ENCODE results near the gene PCDHB2. TPM values are rescaled to one million over a fixed set of nuclear protein-coding genes. Genes with fewer than 3 reads are reported as not detected.
"Not testable (repeated sequence)": the region's sequence is repeated elsewhere in the genome, so short reads cannot be mapped to it uniquely, and the experiment has no call there.

The PCDHB2 gene
- total and polyA plus RNA-seq, 2 of the 4 experiments (the other 2 are of a cell fraction) = 0.36 to 0.46 TPM

GRCh38 chr5:141102070-141102469, 7.7 kb downstream of the PCDHB2 start:
- intact Hi-C loops (cut with micrococcal nuclease) = not testable (repeated sequence)
- WGBS, 2 experiments (ENCODE audit: extremely low coverage in 2 of 2, insufficient read length in 1 of 2) = no CpG with 5 or more reads among the region's 39 CpGs

GRCh38 chr5:141102471-141102870, 8.1 kb downstream of the PCDHB2 start:
- H3K56ac ChIP-seq (ENCODE audit: extremely low read depth, insufficient read depth, low read length); H2BK120ac ChIP-seq (ENCODE audit: low read depth, low read length); H2AK5ac ChIP-seq (ENCODE audit: low read depth, low read length); POLR2A ChIA-PET (ENCODE audit: unreplicated experiment); H3K4ac ChIP-seq (ENCODE audit: low read depth, low read length); H3K27me3 ChIP-seq (ENCODE audit: control insufficient read depth, insufficient read depth, low read length); H4K8ac ChIP-seq (ENCODE audit: low read depth in 2 of 2, low read length in 2 of 2); H3K4me3 ChIP-seq (ENCODE audit: insufficient read depth, low read depth, low read length); H3K9me1 ChIP-seq (ENCODE audit: insufficient read depth, low read length); H3K27ac ChIP-seq (ENCODE audit: insufficient read depth, low read length); H3K36me3 ChIP-seq (ENCODE audit: control insufficient read depth, insufficient read depth, low read length); BruUV-seq (replicated peaks); dilution Hi-C loops (cut with HindIII; ENCODE audit: low sequenced_read_pairs, unreplicated experiment); in situ Hi-C loops (cut with MboI; ENCODE audit: low sequenced_read_pairs); ATAC-seq (ENCODE audit: low read depth); H3K4me1 ChIP-seq (ENCODE audit: control insufficient read depth, insufficient read depth, low read length); H3K23ac ChIP-seq (ENCODE audit: low read depth, low read length); H3K18ac ChIP-seq (ENCODE audit: low read depth, low read length); H4K5ac ChIP-seq (ENCODE audit: low read depth, low read length); H2BK20ac ChIP-seq (ENCODE audit: low read depth, low read length); H4K91ac ChIP-seq (ENCODE audit: insufficient read depth, low read depth, low read length); H3K14ac ChIP-seq (replicated peaks; ENCODE audit: low read depth, low read length); H2BK15ac ChIP-seq (ENCODE audit: low read depth, low read length); H2BK5ac ChIP-seq (ENCODE audit: low read depth, low read length, poor library complexity, severe bottlenecking); CTCF ChIA-PET; H4K20me1 ChIP-seq (ENCODE audit: insufficient read depth, low read length); H3K4me2 ChIP-seq (ENCODE audit: low read depth, low read length); intact Hi-C loops (cut with micrococcal nuclease); DNase-seq; H3K9ac ChIP-seq (ENCODE audit: low read depth, low read length); H3K79me1 ChIP-seq (ENCODE audit: low read depth in 1 of 2, low read length in 2 of 2); H2AFZ ChIP-seq (replicated peaks; ENCODE audit: low read length, poor library complexity); H2AK9ac ChIP-seq (replicated peaks; ENCODE audit: low read depth, low read length, poor library complexity): not testable (repeated sequence)
- no CpG with 5 or more reads among the region's 38 CpGs for WGBS, 2 experiments (ENCODE audit: extremely low coverage in 2 of 2, insufficient read length in 1 of 2)
- peaks cover 14% of the 10 kb centered on the region; the same call in 1 of the 2 replicates for H3K9me3 ChIP-seq (ENCODE audit: control insufficient read depth, insufficient read depth, low read length)

More at GRCh38 chr5:141102070-141102469, 7.7 kb downstream of the PCDHB2 start:
- H2BK5ac ChIP-seq (ENCODE audit: low read depth, low read length, poor library complexity, severe bottlenecking); POLR2A ChIA-PET (ENCODE audit: unreplicated experiment); in situ Hi-C loops (cut with MboI; ENCODE audit: low sequenced_read_pairs); CTCF ChIA-PET; H2AK9ac ChIP-seq (replicated peaks; ENCODE audit: low read depth, low read length, poor library complexity); H3K36me3 ChIP-seq (ENCODE audit: control insufficient read depth, insufficient read depth, low read length); H3K18ac ChIP-seq (ENCODE audit: low read depth, low read length); H3K27me3 ChIP-seq (ENCODE audit: control insufficient read depth, insufficient read depth, low read length); DNase-seq; H3K9me1 ChIP-seq (ENCODE audit: insufficient read depth, low read length); H2AFZ ChIP-seq (replicated peaks; ENCODE audit: low read length, poor library complexity); H2BK20ac ChIP-seq (ENCODE audit: low read depth, low read length); H2AK5ac ChIP-seq (ENCODE audit: low read depth, low read length); BruUV-seq (replicated peaks); ATAC-seq (ENCODE audit: low read depth); H3K4me1 ChIP-seq (ENCODE audit: control insufficient read depth, insufficient read depth, low read length); H3K4me2 ChIP-seq (ENCODE audit: low read depth, low read length); H3K56ac ChIP-seq (ENCODE audit: extremely low read depth, insufficient read depth, low read length); H3K27ac ChIP-seq (ENCODE audit: insufficient read depth, low read length); H2BK120ac ChIP-seq (ENCODE audit: low read depth, low read length); H4K20me1 ChIP-seq (ENCODE audit: insufficient read depth, low read length); H2BK15ac ChIP-seq (ENCODE audit: low read depth, low read length); H3K23ac ChIP-seq (ENCODE audit: low read depth, low read length); dilution Hi-C loops (cut with HindIII; ENCODE audit: low sequenced_read_pairs, unreplicated experiment); H4K8ac ChIP-seq (ENCODE audit: low read depth in 2 of 2, low read length in 2 of 2); H4K5ac ChIP-seq (ENCODE audit: low read depth, low read length); H3K9ac ChIP-seq (ENCODE audit: low read depth, low read length); H3K4me3 ChIP-seq (ENCODE audit: insufficient read depth, low read depth, low read length); H3K4ac ChIP-seq (ENCODE audit: low read depth, low read length); H4K91ac ChIP-seq (ENCODE audit: insufficient read depth, low read depth, low read length); H3K14ac ChIP-seq (replicated peaks; ENCODE audit: low read depth, low read length); H3K79me1 ChIP-seq (ENCODE audit: low read depth in 1 of 2, low read length in 2 of 2): not testable (repeated sequence)
- H3K9me3 ChIP-seq (ENCODE audit: control insufficient read depth, insufficient read depth, low read length) = peaks cover 14% of the 10 kb centered on the region; the same call in 1 of the 2 replicates

Measured in IMR-90 (cell line).